ENCODE measurements around the gene LDHAL6A. TPM values are rescaled to one million over a fixed set of nuclear protein-coding genes. Genes with fewer than 3 reads are reported as not detected.

LDHAL6A gene
- total RNA-seq, 1 donor from 2014 or later = not detected

- Histone ChIP-seq H3K4me3 (ENCODE audit: low read depth, low read length) (no peak overlapping the region), H3K36me3 (ENCODE audit: control insufficient read depth, insufficient read depth, low read length) (no peaks in the 10 kb centered on the region), H3K27me3 (ENCODE audit: control insufficient read depth, insufficient read depth, low read length) (no peaks in the 10 kb centered on the region)
- TF ChIP-seq, protein P1, sequence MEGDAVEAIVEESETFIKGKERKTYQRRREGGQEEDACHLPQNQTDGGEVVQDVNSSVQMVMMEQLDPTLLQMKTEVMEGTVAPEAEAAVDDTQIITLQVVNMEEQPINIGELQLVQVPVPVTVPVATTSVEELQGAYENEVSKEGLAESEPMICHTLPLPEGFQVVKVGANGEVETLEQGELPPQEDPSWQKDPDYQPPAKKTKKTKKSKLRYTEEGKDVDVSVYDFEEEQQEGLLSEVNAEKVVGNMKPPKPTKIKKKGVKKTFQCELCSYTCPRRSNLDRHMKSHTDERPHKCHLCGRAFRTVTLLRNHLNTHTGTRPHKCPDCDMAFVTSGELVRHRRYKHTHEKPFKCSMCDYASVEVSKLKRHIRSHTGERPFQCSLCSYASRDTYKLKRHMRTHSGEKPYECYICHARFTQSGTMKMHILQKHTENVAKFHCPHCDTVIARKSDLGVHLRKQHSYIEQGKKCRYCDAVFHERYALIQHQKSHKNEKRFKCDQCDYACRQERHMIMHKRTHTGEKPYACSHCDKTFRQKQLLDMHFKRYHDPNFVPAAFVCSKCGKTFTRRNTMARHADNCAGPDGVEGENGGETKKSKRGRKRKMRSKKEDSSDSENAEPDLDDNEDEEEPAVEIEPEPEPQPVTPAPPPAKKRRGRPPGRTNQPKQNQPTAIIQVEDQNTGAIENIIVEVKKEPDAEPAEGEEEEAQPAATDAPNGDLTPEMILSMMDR (IDR thresholded peaks at IDR 0.05; ENCODE audit: insufficient read depth, low read length, severe bottlenecking) = no peak
- FAIRE-seq (no peak), DNase-seq (ENCODE audit: low read depth) (no peak)
Measured at GRCh38 chr11:18471995-18472394, 16.3 kb downstream of the LDHAL6A start.

DNA sequence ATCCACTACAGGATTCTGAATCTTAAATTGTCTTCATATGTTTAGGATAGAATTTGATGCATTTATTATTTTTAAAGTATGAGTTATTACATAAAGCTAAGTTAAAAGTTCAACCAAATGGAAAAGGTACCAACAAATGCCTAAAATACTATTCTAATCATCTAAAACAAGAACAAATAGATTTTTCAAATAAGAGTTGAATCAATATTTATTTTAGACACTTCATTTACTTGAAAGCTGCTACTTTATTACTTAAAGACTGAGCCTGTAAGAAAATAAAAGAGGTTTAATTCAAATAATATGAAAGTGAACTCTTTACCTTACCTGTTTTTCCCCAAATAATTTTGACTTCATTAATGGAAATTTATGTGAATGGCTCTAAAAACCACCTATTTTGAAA, 16.9 kb downstream of the LDHAL6A start:
- no peak for DNase-seq (ENCODE audit: low read depth)
- TF ChIP-seq, protein P1 (IDR thresholded peaks at IDR 0.05; ENCODE audit: insufficient read depth, low read length, severe bottlenecking) = no peak
- H3K36me3 ChIP-seq (ENCODE audit: control insufficient read depth, insufficient read depth, low read length) = peaks cover 1% of the 10 kb centered on the region
- no peak for FAIRE-seq
- no peak overlapping the region for H3K4me3 ChIP-seq (ENCODE audit: low read depth, low read length)
- H3K27me3 ChIP-seq (ENCODE audit: control insufficient read depth, insufficient read depth, low read length) = no peaks in the 10 kb centered on the region

DNA sequence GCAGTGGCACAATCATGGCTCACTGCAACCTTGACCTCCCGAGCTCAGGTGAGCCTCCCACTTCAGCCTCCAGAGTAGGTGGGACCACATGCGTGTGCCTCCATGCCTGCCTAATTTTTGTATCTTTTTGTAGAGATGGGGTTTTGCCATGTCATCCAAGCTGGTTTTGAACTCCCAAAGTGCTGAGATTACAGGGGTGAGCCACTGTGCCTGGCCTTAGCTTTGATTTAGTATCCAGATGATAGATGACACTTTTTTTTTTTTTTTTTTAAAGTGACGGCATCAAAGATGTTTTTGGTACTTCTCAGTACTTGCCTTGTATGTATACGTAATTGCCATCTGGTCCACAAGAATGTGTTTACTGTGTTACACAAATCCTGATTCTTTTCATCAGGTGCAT, 23.4 kb downstream of the LDHAL6A start:
- DNase-seq (ENCODE audit: low read depth) (no peak), FAIRE-seq (no peak)
- Histone ChIP-seq H3K36me3 (ENCODE audit: control insufficient read depth, insufficient read depth, low read length) (peaks cover 10% of the 10 kb centered on the region), H3K27me3 (ENCODE audit: control insufficient read depth, insufficient read depth, low read length) (no peaks in the 10 kb centered on the region), H3K4me3 (ENCODE audit: low read depth, low read length) (no peak overlapping the region)
- TF ChIP-seq, protein P1 (IDR thresholded peaks at IDR 0.05; ENCODE audit: insufficient read depth, low read length, severe bottlenecking) = no peak

DNA sequence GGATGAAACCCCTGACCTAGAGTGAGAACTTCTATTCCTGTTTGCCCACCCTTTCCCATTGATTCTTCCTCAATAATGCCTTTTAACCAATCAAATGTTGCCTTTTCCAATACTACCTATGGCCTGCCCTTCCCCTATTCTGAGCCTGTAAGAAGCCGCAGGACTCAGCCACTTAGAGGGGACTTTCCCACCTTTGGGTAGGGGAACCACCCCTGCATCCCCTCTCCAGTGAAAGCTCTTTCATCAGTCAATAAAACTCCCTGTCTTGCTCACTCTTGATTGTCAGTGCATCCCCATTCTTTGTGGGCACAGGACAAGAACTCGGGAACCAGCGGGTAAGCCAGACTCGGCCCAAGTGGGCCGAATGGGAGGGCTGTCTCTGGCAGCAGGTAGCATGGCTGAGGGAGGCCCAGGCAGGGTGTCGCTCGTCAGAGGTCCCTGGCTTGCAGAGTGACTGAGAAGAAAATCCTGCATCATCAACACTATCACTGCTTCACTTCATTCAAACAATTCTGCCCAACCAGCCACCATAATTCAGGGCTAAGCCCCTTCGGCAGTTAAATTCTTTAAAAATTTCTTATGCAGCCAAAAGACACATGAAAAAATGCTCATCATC, 30.4 kb downstream of the LDHAL6A start:
- Histone ChIP-seq H3K36me3 (ENCODE audit: control insufficient read depth, insufficient read depth, low read length) (peaks cover 6% of the 10 kb centered on the region), H3K27me3 (ENCODE audit: control insufficient read depth, insufficient read depth, low read length) (no peaks in the 10 kb centered on the region), H3K4me3 (ENCODE audit: low read depth, low read length) (no peak overlapping the region)
- DNase-seq (ENCODE audit: low read depth) (no peak), FAIRE-seq (no peak)
- TF ChIP-seq, protein P1 (IDR thresholded peaks at IDR 0.05; ENCODE audit: insufficient read depth, low read length, severe bottlenecking) = no peak

- DNase-seq (ENCODE audit: low read depth) (peak; percentile 26), FAIRE-seq (no peak)
- TF ChIP-seq, protein P1 (IDR thresholded peaks at IDR 0.05; ENCODE audit: insufficient read depth, low read length, severe bottlenecking) = no peak
- Histone ChIP-seq H3K4me3 (ENCODE audit: low read depth, low read length) (no peak overlapping the region), H3K27me3 (ENCODE audit: control insufficient read depth, insufficient read depth, low read length) (no peaks in the 10 kb centered on the region), H3K36me3 (ENCODE audit: control insufficient read depth, insufficient read depth, low read length) (peaks cover 5% of the 10 kb centered on the region)
Measured at GRCh38 chr11:18490319-18490718, 34.7 kb downstream of the LDHAL6A start.
